ENCODE results near the gene DENR.

GRCh38 chr12:122747224-122748135 lies 5.1 kb upstream of the DENR start:
- TF ChIP-seq REST (IDR thresholded peaks at IDR 0.05; ENCODE audit: borderline replicate concordance): no peak
- TF ChIP-seq CTCF (IDR thresholded peaks at IDR 0.05; ENCODE audit: poor library complexity, severe bottlenecking): no peak
- no peak for TF ChIP-seq POLR2AphosphoS5 (IDR thresholded peaks at IDR 0.05)
- TF ChIP-seq TAF1 (IDR thresholded peaks at IDR 0.05; ENCODE audit: low read depth): no peak
- no peak for TF ChIP-seq EP300 (conservative IDR thresholded peaks at IDR 0.05; ENCODE audit: poor library complexity, severe bottlenecking)

Measured in neural cell (in vitro differentiated cells).